ENCODE results near the gene HOXA3. TPM values are rescaled to one million over a fixed set of nuclear protein-coding genes. Genes with fewer than 3 reads are reported as not detected.

HOXA3 gene
- total and polyA plus RNA-seq, 8 donors: 0.87 to 42.6 (median 5.0) TPM

DNA sequence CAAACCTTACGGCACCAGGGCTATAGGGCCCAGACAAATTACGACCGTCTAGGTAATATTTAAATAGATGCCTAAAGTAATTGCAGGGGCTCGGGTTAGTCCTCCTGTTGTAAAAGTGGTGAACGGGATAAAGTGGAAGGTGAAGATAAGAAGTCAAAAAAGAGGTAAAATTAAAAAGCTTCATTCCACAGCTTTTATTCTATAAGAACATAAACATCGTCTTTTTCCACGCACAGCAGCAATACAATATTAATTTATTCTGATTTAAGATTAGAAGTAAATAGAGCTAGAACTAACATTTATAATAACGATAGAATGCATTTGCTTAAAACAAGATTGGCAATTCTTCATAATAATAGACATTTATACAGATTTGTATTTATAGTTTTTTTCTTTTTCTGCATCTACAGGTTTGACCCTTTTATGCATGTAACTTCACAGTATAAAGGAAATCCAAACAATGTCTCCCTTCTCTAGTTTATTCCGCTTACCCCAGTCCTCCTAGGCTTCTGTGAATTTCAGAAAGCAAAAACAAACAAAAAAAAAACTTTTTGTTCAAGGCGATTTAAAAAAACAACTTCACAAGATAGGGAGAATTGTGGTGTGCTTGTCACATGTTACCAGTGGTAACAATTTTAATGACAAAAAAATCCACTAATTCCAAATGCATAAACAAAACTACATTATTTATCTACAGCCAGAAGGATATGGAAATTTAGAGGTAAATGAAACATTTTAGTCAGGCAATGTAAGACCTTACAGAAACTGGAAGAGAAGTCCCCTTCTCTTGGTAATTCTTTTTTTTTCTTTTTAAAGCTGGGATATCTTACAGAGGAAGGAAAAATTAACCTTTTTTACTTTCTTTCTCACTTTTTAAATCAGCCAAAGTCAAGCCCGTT is 18.3 kb upstream of the HOXA3 start:
- H3K9me3 ChIP-seq: peaks cover 0 to 26% (median 5%) of the 10 kb centered on the region in 4 donors
- H3K36me3 ChIP-seq: no peaks in the 10 kb centered on the region
- peaks cover 72 to 100% (median 100%) of the 10 kb centered on the region in 3 donors for H3K27me3 ChIP-seq
- H3K4me3 ChIP-seq: no peak overlapping the region
- no peak overlapping the region for H3K27ac ChIP-seq
- peaks cover 27 to 60% (median 54%) of the 10 kb centered on the region in 4 donors for H3K4me1 ChIP-seq
- WGBS, 5 donors: 22 to 27% (median 23%) methylated on average over 11 of the region's 11 CpGs
- DNase-seq: no peak
- intact Hi-C loops (cut with DNase I; ENCODE audit: low total_unique reads): loop anchor here (10.0 kb wide), 1 partner anchor 1296 kb away; no protein-coding TSS in a partner anchor
- TF ChIP-seq EP300 (IDR thresholded peaks at IDR 0.05) (no peak), POLR2AphosphoS5 (IDR thresholded peaks at IDR 0.05) (no peak), POLR2A (IDR thresholded peaks at IDR 0.05) (no peak)
- TF ChIP-seq, protein P1, sequence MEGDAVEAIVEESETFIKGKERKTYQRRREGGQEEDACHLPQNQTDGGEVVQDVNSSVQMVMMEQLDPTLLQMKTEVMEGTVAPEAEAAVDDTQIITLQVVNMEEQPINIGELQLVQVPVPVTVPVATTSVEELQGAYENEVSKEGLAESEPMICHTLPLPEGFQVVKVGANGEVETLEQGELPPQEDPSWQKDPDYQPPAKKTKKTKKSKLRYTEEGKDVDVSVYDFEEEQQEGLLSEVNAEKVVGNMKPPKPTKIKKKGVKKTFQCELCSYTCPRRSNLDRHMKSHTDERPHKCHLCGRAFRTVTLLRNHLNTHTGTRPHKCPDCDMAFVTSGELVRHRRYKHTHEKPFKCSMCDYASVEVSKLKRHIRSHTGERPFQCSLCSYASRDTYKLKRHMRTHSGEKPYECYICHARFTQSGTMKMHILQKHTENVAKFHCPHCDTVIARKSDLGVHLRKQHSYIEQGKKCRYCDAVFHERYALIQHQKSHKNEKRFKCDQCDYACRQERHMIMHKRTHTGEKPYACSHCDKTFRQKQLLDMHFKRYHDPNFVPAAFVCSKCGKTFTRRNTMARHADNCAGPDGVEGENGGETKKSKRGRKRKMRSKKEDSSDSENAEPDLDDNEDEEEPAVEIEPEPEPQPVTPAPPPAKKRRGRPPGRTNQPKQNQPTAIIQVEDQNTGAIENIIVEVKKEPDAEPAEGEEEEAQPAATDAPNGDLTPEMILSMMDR (IDR thresholded peaks at IDR 0.05): no peak

DNA sequence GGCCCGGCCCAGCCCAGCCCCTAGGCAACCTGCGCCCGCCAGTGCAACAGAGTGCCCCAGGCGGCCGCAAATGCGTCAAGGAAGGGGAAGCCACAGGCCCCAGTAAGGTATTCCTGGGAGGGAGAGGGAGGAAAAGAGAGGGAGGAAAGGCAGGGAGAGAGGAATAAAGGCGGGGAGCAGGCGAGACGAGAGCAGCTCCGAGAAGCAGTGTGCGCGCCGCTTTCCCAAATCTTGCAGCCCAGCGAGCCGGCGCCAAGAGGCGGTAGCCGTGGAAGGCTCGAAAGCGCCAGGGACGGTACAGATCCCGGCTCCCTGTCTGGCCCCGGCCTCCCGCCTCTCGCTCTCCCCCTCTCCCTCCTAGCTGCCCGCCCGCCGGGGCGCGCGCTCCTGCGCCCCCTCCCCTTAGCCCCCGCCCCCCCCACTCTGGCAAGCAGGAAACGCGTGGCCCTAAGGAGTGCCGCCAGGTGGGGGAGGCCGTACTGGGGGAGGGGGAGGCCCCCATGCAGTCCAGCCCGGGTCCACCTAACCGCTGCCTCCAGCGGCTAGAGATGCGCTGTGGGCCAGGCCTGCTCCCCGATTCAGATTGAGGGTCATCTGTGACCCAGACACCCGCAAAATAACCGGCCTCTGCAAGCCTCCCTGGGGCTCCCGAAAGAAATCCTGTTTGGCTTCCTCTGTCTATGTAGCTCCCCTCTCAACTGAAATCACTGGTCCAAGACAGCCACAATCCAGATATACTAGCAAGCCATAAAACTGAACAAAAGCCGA is 17.5 kb upstream of the HOXA3 start:
- intact Hi-C loops (cut with DNase I; ENCODE audit: low total_unique reads): loop anchor here (10.0 kb wide), 1 partner anchor 1295 kb away; no protein-coding TSS in a partner anchor
- 5 to 12% (median 11%) methylated on average over 29 to 46 of the region's 46 CpGs for WGBS, 5 donors
- no peak overlapping the region for H3K27ac ChIP-seq

DNA sequence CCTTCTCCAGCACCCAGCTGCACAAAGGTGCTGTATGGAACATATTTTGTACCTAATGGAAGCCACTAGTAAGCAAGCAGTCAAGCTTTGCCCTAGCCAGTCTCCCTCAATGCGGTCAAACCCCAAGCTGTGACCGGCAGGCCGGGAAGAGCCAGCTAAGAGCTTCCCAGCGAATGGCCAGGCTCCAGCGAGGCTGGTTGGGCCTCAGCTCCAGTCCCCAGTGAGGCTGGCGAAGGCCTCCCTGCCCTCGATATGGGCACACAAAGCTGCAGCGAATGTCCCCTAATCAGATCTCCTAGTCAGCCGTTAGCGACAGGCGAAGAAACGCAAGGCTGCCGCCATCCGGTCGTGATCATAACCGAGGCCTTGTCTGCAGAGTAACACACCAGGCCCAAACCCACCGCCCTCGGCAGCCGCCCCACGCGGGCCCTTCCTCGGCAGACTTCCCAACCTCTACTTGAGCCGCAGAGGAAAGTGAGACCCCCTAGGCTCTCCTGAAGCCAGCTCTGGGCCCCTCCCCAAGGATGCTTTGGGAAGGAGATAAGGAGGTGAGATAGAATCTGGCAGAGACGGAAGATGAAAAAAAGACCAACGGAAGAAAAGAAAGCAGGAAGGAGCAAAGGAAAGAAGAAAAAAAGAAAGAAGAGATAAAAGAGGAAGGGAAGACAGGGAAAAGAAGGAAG is 16.0 kb upstream of the HOXA3 start:
- H3K4me3 ChIP-seq: no peak overlapping the region

More for the DNA sequence above, 17.5 kb upstream of the HOXA3 start:
- no peak for TF ChIP-seq POLR2A (IDR thresholded peaks at IDR 0.05)
- no peak for TF ChIP-seq EP300 (IDR thresholded peaks at IDR 0.05)
- no peak for TF ChIP-seq POLR2AphosphoS5 (IDR thresholded peaks at IDR 0.05)
- TF ChIP-seq, protein P1 (IDR thresholded peaks at IDR 0.05): no peak
- DNase-seq: no peak
- peaks cover 74 to 100% (median 100%) of the 10 kb centered on the region in 3 donors for H3K27me3 ChIP-seq
- H3K4me3 ChIP-seq: peak overlapping the region in 1 of 4 donors; percentile 24
- H3K9me3 ChIP-seq: peaks cover 0 to 34% (median 9%) of the 10 kb centered on the region in 4 donors
- no peaks in the 10 kb centered on the region for H3K36me3 ChIP-seq
- H3K4me1 ChIP-seq: peaks cover 34 to 69% (median 61%) of the 10 kb centered on the region in 4 donors

More for the DNA sequence above, 16.0 kb upstream of the HOXA3 start:
- no peaks in the 10 kb centered on the region for H3K36me3 ChIP-seq
- H3K27me3 ChIP-seq: peaks cover 68 to 100% (median 100%) of the 10 kb centered on the region in 3 donors
- no peak for DNase-seq
- TF ChIP-seq, protein P1 (IDR thresholded peaks at IDR 0.05): no peak
- TF ChIP-seq POLR2A (IDR thresholded peaks at IDR 0.05) (no peak), EP300 (IDR thresholded peaks at IDR 0.05) (no peak), POLR2AphosphoS5 (IDR thresholded peaks at IDR 0.05) (no peak)
- no peak overlapping the region for H3K27ac ChIP-seq
- peaks cover 25 to 62% (median 57%) of the 10 kb centered on the region in 4 donors for H3K4me1 ChIP-seq
- WGBS, 5 donors: 16 to 33% (median 23%) methylated on average over 8 to 25 of the region's 25 CpGs
- intact Hi-C loops (cut with DNase I; ENCODE audit: low total_unique reads): no loop called here
- H3K9me3 ChIP-seq: peaks cover 0 to 33% (median 9%) of the 10 kb centered on the region in 4 donors
